Measurements from ENCODE around the gene CCDC12. TPM values are rescaled to one million over a fixed set of nuclear protein-coding genes. Genes with fewer than 3 reads are reported as not detected.

Gene CCDC12
- total RNA-seq, 1 donor from 2014 or later, result 37.4 TPM

GRCh38 chr3:46987743-46988401 is 11.3 kb upstream of the CCDC12 start:
- Mint-ChIP-seq H3K9me3 (ENCODE audit: unreplicated experiment) (no peaks in the 10 kb centered on the region), H3K27ac (ENCODE audit: unreplicated experiment) (no peak overlapping the region), H3K4me1 (ENCODE audit: unreplicated experiment) (no peaks in the 10 kb centered on the region), H3K4me3 (ENCODE audit: unreplicated experiment) (no peak overlapping the region), H3K27me3 (ENCODE audit: unreplicated experiment) (no peaks in the 10 kb centered on the region), H3K36me3 (ENCODE audit: unreplicated experiment) (no peaks in the 10 kb centered on the region)
- TF ChIP-seq CTCF (IDR thresholded peaks at IDR 0.05), result no peak
- DNase-seq (ENCODE audit: extremely low spot score, unreplicated experiment), result no peak

GRCh38 chr3:46987319-46987742 is 10.8 kb upstream of the CCDC12 start:
- H3K4me3 Mint-ChIP-seq (ENCODE audit: unreplicated experiment), result no peak overlapping the region
- H3K9me3 Mint-ChIP-seq (ENCODE audit: unreplicated experiment), result no peaks in the 10 kb centered on the region
- no peak for DNase-seq (ENCODE audit: extremely low spot score, unreplicated experiment)
- no peaks in the 10 kb centered on the region for H3K4me1 Mint-ChIP-seq (ENCODE audit: unreplicated experiment)
- no peak overlapping the region for H3K27ac Mint-ChIP-seq (ENCODE audit: unreplicated experiment)
- no peaks in the 10 kb centered on the region for H3K36me3 Mint-ChIP-seq (ENCODE audit: unreplicated experiment)
- no peaks in the 10 kb centered on the region for H3K27me3 Mint-ChIP-seq (ENCODE audit: unreplicated experiment)
- TF ChIP-seq CTCF (IDR thresholded peaks at IDR 0.05), result no peak

- no peak for DNase-seq (ENCODE audit: extremely low spot score, unreplicated experiment)
- Mint-ChIP-seq H3K4me3 (ENCODE audit: unreplicated experiment) (no peak overlapping the region), H3K9me3 (ENCODE audit: unreplicated experiment) (no peaks in the 10 kb centered on the region)
These were observed 10.3 kb upstream of the CCDC12 start for GRCh38 chr3:46986782-46987310.

GRCh38 chr3:46986055-46986730 is 9.6 kb upstream of the CCDC12 start:
- no peaks in the 10 kb centered on the region for H3K4me1 Mint-ChIP-seq (ENCODE audit: unreplicated experiment)
- no peaks in the 10 kb centered on the region for H3K27me3 Mint-ChIP-seq (ENCODE audit: unreplicated experiment)
- no peak overlapping the region for H3K27ac Mint-ChIP-seq (ENCODE audit: unreplicated experiment)
- no peaks in the 10 kb centered on the region for H3K9me3 Mint-ChIP-seq (ENCODE audit: unreplicated experiment)
- TF ChIP-seq CTCF (IDR thresholded peaks at IDR 0.05), result no peak
- no peak overlapping the region for H3K4me3 Mint-ChIP-seq (ENCODE audit: unreplicated experiment)
- no peaks in the 10 kb centered on the region for H3K36me3 Mint-ChIP-seq (ENCODE audit: unreplicated experiment)
- DNase-seq (ENCODE audit: extremely low spot score, unreplicated experiment), result no peak

More at GRCh38 chr3:46986782-46987310, 10.3 kb upstream of the CCDC12 start:
- TF ChIP-seq CTCF (IDR thresholded peaks at IDR 0.05), result no peak
- no peaks in the 10 kb centered on the region for H3K4me1 Mint-ChIP-seq (ENCODE audit: unreplicated experiment)
- H3K27ac Mint-ChIP-seq (ENCODE audit: unreplicated experiment), result no peak overlapping the region
- no peaks in the 10 kb centered on the region for H3K36me3 Mint-ChIP-seq (ENCODE audit: unreplicated experiment)
- no peaks in the 10 kb centered on the region for H3K27me3 Mint-ChIP-seq (ENCODE audit: unreplicated experiment)

GRCh38 chr3:46985588-46985987 is 9.0 kb upstream of the CCDC12 start:
- Mint-ChIP-seq H3K4me3 (ENCODE audit: unreplicated experiment) (no peak overlapping the region), H3K9me3 (ENCODE audit: unreplicated experiment) (no peaks in the 10 kb centered on the region), H3K27ac (ENCODE audit: unreplicated experiment) (no peak overlapping the region), H3K4me1 (ENCODE audit: unreplicated experiment) (no peaks in the 10 kb centered on the region), H3K36me3 (ENCODE audit: unreplicated experiment) (no peaks in the 10 kb centered on the region), H3K27me3 (ENCODE audit: unreplicated experiment) (no peaks in the 10 kb centered on the region)
- no peak for DNase-seq (ENCODE audit: extremely low spot score, unreplicated experiment)
- TF ChIP-seq CTCF (IDR thresholded peaks at IDR 0.05), result no peak

All from osteocyte (in vitro differentiated cells).